Osteoblast (primary cell): ENCODE data around the gene SLCO6A1. TPM values are rescaled to one million over a fixed set of nuclear protein-coding genes. Genes with fewer than 3 reads are reported as not detected.

Source experiments
- DNase-seq: peaks from one replicate; pipeline ENCODE4 v3.0.0; 2011; ENCODE audit warnings: low spot score, mixed read lengths; ENCODE audit not compliant: insufficient read length; ENCODE audit errors: missing footprints
- H2AFZ ChIP-seq: 2 replicates; pipeline ENCODE4 v1.6.0; 2011; ENCODE audit warnings: mild to moderate bottlenecking, low read length
- H3K27ac ChIP-seq: 2 replicates; pipeline ENCODE4 v1.5.1; 2011; ENCODE audit warnings: mild to moderate bottlenecking, low read depth, low read length, moderate library complexity
- H3K27me3 ChIP-seq: 2 replicates; pipeline ENCODE4 v1.6.0; 2012; ENCODE audit warnings: mild to moderate bottlenecking, control low read depth, inconsistent platforms, low read length, moderate library complexity; ENCODE audit not compliant: insufficient read depth
- H3K36me3 ChIP-seq: 2 replicates; pipeline ENCODE4 v1.5.1; 2011; ENCODE audit warnings: mild to moderate bottlenecking, low read length, control low read depth, moderate library complexity; ENCODE audit not compliant: insufficient read depth
- H3K4me1 ChIP-seq: 2 replicates; pipeline ENCODE4 v1.5.1; 2011; ENCODE audit warnings: mild to moderate bottlenecking, low read length, control low read depth, moderate library complexity; ENCODE audit not compliant: insufficient read depth
- H3K4me2 ChIP-seq: 2 replicates; pipeline ENCODE4 v1.6.0; 2011; ENCODE audit warnings: mild to moderate bottlenecking, low read length; ENCODE audit not compliant: insufficient read depth
- H3K4me3 ChIP-seq: fragments of 200-600 bp; sonication (generic); 3 replicates; pipeline ENCODE4 v1.5.1; 2012; ENCODE audit warnings: mild to moderate bottlenecking, low read length, inconsistent platforms; ENCODE audit not compliant: insufficient read depth
- H3K79me2 ChIP-seq: 2 replicates; pipeline ENCODE4 v1.6.0; 2012; ENCODE audit warnings: mild to moderate bottlenecking, low read length, control low read depth, inconsistent platforms; ENCODE audit not compliant: insufficient read depth
- H3K9me3 ChIP-seq: 2 replicates; pipeline ENCODE4 v1.5.1; 2011; ENCODE audit warnings: low read depth, low read length, control low read depth
- H4K20me1 ChIP-seq: 2 replicates; pipeline ENCODE4 v1.6.0; 2012; ENCODE audit warnings: mild to moderate bottlenecking, low read length, control low read depth; ENCODE audit not compliant: insufficient read depth
- CTCF ChIP-seq: IDR thresholded peaks from 2 replicates; pipeline ENCODE4 v1.5.1; 2011; ENCODE audit warnings: mild to moderate bottlenecking, low read depth, low read length, moderate library complexity; ENCODE audit errors: extremely low read depth
- total RNA-seq: library from RNA; depleted of rRNA; stranded (reverse); fragments of >200 nt; gene quantifications from 2 replicates; pipeline ENCODE4 v1.2.3, GENCODE V29; 2012

The SLCO6A1 gene, protein sequence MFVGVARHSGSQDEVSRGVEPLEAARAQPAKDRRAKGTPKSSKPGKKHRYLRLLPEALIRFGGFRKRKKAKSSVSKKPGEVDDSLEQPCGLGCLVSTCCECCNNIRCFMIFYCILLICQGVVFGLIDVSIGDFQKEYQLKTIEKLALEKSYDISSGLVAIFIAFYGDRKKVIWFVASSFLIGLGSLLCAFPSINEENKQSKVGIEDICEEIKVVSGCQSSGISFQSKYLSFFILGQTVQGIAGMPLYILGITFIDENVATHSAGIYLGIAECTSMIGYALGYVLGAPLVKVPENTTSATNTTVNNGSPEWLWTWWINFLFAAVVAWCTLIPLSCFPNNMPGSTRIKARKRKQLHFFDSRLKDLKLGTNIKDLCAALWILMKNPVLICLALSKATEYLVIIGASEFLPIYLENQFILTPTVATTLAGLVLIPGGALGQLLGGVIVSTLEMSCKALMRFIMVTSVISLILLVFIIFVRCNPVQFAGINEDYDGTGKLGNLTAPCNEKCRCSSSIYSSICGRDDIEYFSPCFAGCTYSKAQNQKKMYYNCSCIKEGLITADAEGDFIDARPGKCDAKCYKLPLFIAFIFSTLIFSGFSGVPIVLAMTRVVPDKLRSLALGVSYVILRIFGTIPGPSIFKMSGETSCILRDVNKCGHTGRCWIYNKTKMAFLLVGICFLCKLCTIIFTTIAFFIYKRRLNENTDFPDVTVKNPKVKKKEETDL
- total RNA-seq: not detected in 2 replicates

- no peaks in the 10 kb centered on the region for H3K79me2 ChIP-seq
- H3K36me3 ChIP-seq: no peaks in the 10 kb centered on the region
- no peaks in the 10 kb centered on the region for H3K4me1 ChIP-seq
- H3K4me2 ChIP-seq: no peak within 1 kb of the TSS
- peak; percentile 52 for DNase-seq
- no peaks in the 10 kb centered on the region for H3K27me3 ChIP-seq
- no peak within 1 kb of the TSS for H3K27ac ChIP-seq
- H3K4me3 ChIP-seq: no peak within 1 kb of the TSS
- no peaks in the 10 kb centered on the region for H3K9me3 ChIP-seq
- H4K20me1 ChIP-seq: no peaks in the 10 kb centered on the region
- H2AFZ ChIP-seq: no peak within 1 kb of the TSS
- no peak for TF ChIP-seq CTCF
Observed at GRCh38 chr5:102498271-102499034, at the start of gene SLCO6A1. TSS of gene SLCO6A1 (minus strand) at chr5:102499001. CDS start at chr5:102498844, 157 bp downstream.

- Histone ChIP-seq H3K4me1 (peaks cover 3% of the 10 kb centered on the region), H3K36me3 (no peaks in the 10 kb centered on the region), H3K27ac (no peak overlapping the region), H3K27me3 (no peaks in the 10 kb centered on the region), H4K20me1 (no peaks in the 10 kb centered on the region), H2AFZ (no peak overlapping the region), H3K9me3 (no peaks in the 10 kb centered on the region), H3K4me3 (no peak overlapping the region), H3K79me2 (no peaks in the 10 kb centered on the region), H3K4me2 (no peak overlapping the region)
- DNase-seq: no peak
- TF ChIP-seq CTCF: no peak
Observed at GRCh38 chr5:102547141-102548035, 48.6 kb upstream of the SLCO6A1 start.

GRCh38 chr5:102545175-102545574, 46.4 kb upstream of the SLCO6A1 start:
- Histone ChIP-seq H3K36me3 (no peaks in the 10 kb centered on the region), H3K27me3 (no peaks in the 10 kb centered on the region), H3K9me3 (no peaks in the 10 kb centered on the region), H3K4me2 (no peak overlapping the region), H4K20me1 (no peaks in the 10 kb centered on the region), H2AFZ (no peak overlapping the region), H3K27ac (no peak overlapping the region), H3K4me1 (peaks cover 8% of the 10 kb centered on the region), H3K79me2 (no peaks in the 10 kb centered on the region), H3K4me3 (no peak overlapping the region)
- peak; percentile 18 for TF ChIP-seq CTCF
- DNase-seq: peak; percentile 3
